SU-DHL-6 (cell line): Measurements from ENCODE around the gene SAPCD1.

ENCODE experiments used
- H2AFZ ChIP-seq: fragments of 200-600 bp; sonication (generic); 2 replicates; pipeline ENCODE4 v1.6.1; 2014; ENCODE audit warnings: low read depth, mild to moderate bottlenecking, moderate library complexity, mixed read lengths, antibody characterized with exemption, low read length; ENCODE audit not compliant: severe bottlenecking
- H3F3A ChIP-seq: fragments of 200-600 bp; shearing (Covaris generic); 2 replicates; pipeline ENCODE4 v1.6.0; 2016; ENCODE audit warnings: antibody characterized with exemption, mild to moderate bottlenecking; ENCODE audit not compliant: insufficient read depth
- H3K27ac ChIP-seq: fragments of 200-600 bp; sonication (generic); 2 replicates; pipeline ENCODE4 v1.5.1; 2016; ENCODE audit warnings: low read depth, mild to moderate bottlenecking, low read length, moderate library complexity, mixed read lengths
- H3K27me3 ChIP-seq: fragments of 200-600 bp; sonication (generic), shearing (Covaris generic); 2 replicates; pipeline ENCODE4 v1.6.0; 2014; ENCODE audit warnings: mild to moderate bottlenecking, low read length
- H3K36me3 ChIP-seq: fragments of 200-600 bp; sonication (generic); 2 replicates; pipeline ENCODE4 v1.6.1; 2014; ENCODE audit warnings: mild to moderate bottlenecking, low read length, mixed read lengths
- H3K4me2 ChIP-seq: fragments of 300-600, 200-600 bp; shearing (Covaris generic), sonication (generic); 2 replicates; pipeline ENCODE4 v1.6.0; 2014; ENCODE audit warnings: low read length, low read depth, mild to moderate bottlenecking; ENCODE audit not compliant: poor library complexity, severe bottlenecking
- H3K4me3 ChIP-seq: fragments of 200-600 bp; sonication (generic); 2 replicates; pipeline ENCODE4 v1.5.1; 2014; ENCODE audit warnings: antibody characterized with exemption, low read length, mild to moderate bottlenecking, mixed read lengths; ENCODE audit not compliant: insufficient read depth, poor library complexity, severe bottlenecking
- H3K79me2 ChIP-seq: fragments of 200-600 bp; sonication (generic); 2 replicates; pipeline ENCODE4 v1.6.1; 2014; ENCODE audit warnings: mild to moderate bottlenecking, low read length, moderate library complexity; ENCODE audit not compliant: insufficient read depth
- H3K9ac ChIP-seq: fragments of 200-600 bp; sonication (generic); 2 replicates; pipeline ENCODE4 v1.7.0; 2014; ENCODE audit warnings: mild to moderate bottlenecking, low read length
- H3K9me2 ChIP-seq: fragments of 200-600 bp; sonication (generic); replicated peaks from 2 replicates; pipeline ENCODE4 v1.6.1; 2014; ENCODE audit warnings: low read length; ENCODE audit not compliant: insufficient read depth
- H3K9me3 ChIP-seq: fragments of 200-600 bp; sonication (generic); 2 replicates; pipeline ENCODE4 v1.6.1; 2014; ENCODE audit warnings: low read length, mixed read lengths; ENCODE audit not compliant: insufficient read depth
- H4K20me1 ChIP-seq: fragments of 200-600 bp; sonication (generic); 2 replicates; pipeline ENCODE4 v1.6.1; 2014; ENCODE audit warnings: low read depth, mild to moderate bottlenecking, antibody characterized with exemption, low read length, moderate library complexity, mixed read lengths
- EZH2phosphoT487 ChIP-seq: fragments of 200-600 bp; sonication (generic), shearing (Covaris generic); conservative IDR thresholded peaks from 2 replicates; pipeline ENCODE4 v1.6.1; 2018; ENCODE audit warnings: mild to moderate bottlenecking, antibody characterized with exemption, low read length, moderate library complexity, mixed read lengths
- TF ChIP-seq, protein P1 (sequence below): fragments of 200-600 bp; sonication (generic); IDR thresholded peaks from one replicate; pipeline ENCODE4 v1.5.1; 2017; ENCODE audit warnings: antibody characterized with exemption, mild to moderate bottlenecking, low read length, moderate library complexity; ENCODE audit not compliant: insufficient read depth, poor library complexity, severe bottlenecking

Gene SAPCD1

DNA sequence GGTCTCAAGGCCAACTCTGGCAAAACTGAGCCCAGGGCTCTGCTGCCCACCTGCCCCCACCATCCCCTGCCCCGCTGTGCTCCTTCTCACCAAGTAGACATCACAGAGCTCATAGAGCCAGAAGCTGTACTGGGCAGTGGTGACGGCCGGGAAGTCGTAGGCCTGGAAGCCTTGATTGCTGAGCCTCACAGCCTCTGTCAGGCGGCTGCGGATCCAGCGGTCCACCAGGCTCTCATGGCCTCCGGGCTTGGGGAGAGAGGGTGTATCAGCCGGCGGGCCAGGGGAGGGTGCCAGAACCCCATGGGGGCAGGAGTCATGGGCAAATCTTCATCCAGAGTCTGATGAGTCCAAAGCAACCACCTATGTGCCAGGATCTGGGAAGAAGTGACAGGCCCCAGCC, 17.5 kb downstream of the SAPCD1 start:
- Histone ChIP-seq H3K27me3 (no peaks in the 10 kb centered on the region), H3K9ac (no peak overlapping the region), H3K79me2 (no peaks in the 10 kb centered on the region), H3K9me3 (no peaks in the 10 kb centered on the region), H3K27ac (no peak overlapping the region), H3K9me2 (no peaks in the 10 kb centered on the region), H3F3A (no peaks in the 10 kb centered on the region; the same call in 1 of the 2 replicates), H4K20me1 (no peaks in the 10 kb centered on the region), H3K36me3 (peaks cover 4% of the 10 kb centered on the region; the same call in 1 of the 2 replicates), H3K4me2 (no peak overlapping the region), H2AFZ (no peak overlapping the region), H3K4me3 (no peak overlapping the region)
- no peak for TF ChIP-seq EZH2phosphoT487
- TF ChIP-seq, protein P1, sequence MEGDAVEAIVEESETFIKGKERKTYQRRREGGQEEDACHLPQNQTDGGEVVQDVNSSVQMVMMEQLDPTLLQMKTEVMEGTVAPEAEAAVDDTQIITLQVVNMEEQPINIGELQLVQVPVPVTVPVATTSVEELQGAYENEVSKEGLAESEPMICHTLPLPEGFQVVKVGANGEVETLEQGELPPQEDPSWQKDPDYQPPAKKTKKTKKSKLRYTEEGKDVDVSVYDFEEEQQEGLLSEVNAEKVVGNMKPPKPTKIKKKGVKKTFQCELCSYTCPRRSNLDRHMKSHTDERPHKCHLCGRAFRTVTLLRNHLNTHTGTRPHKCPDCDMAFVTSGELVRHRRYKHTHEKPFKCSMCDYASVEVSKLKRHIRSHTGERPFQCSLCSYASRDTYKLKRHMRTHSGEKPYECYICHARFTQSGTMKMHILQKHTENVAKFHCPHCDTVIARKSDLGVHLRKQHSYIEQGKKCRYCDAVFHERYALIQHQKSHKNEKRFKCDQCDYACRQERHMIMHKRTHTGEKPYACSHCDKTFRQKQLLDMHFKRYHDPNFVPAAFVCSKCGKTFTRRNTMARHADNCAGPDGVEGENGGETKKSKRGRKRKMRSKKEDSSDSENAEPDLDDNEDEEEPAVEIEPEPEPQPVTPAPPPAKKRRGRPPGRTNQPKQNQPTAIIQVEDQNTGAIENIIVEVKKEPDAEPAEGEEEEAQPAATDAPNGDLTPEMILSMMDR: no peak

DNA sequence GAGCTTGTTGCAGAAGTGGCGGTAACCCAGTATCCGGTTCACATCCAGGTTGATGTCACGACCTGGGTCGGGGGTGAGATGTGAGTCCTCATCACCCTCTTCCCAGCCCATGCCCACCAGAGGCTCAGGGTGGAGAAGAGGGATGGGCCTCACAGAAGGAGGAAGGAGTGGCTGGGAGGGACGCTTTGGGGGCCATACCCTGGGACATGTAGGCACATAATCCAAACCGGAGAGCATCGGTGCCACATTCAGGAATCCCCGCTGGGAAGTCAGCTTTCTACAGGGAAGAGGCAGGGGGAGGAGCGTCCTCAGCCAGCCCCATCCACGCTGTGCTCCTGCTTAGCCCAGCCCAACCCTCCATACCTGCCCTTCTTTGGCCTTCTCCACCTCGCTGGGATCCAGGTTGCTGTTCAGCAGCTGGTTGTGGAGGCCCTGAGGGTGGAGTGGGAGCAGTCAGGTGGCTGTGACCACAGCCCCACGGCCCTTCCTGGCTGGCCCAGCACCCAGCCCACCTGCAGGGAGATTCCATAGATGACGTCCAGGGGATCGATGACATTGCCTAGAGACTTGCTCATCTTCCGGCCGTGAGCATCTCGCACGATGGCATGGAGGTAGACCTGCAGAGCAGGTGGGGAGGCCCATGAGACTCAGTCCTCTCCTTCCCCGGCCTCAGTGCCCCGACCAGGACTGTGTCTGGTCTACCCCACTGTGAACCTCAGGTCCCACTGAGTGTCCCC, 18.2 kb downstream of the SAPCD1 start:
- Histone ChIP-seq H3K36me3 (peaks cover 4% of the 10 kb centered on the region; the same call in 1 of the 2 replicates), H3K9me2 (no peaks in the 10 kb centered on the region), H3K4me3 (no peak overlapping the region), H4K20me1 (no peaks in the 10 kb centered on the region), H3K27ac (no peak overlapping the region), H3K27me3 (no peaks in the 10 kb centered on the region), H3K9me3 (no peaks in the 10 kb centered on the region), H3F3A (no peaks in the 10 kb centered on the region; the same call in 1 of the 2 replicates), H2AFZ (no peak overlapping the region), H3K79me2 (no peaks in the 10 kb centered on the region), H3K4me2 (no peak overlapping the region), H3K9ac (no peak overlapping the region)
- TF ChIP-seq, protein P1: no peak
- TF ChIP-seq EZH2phosphoT487: no peak

DNA sequence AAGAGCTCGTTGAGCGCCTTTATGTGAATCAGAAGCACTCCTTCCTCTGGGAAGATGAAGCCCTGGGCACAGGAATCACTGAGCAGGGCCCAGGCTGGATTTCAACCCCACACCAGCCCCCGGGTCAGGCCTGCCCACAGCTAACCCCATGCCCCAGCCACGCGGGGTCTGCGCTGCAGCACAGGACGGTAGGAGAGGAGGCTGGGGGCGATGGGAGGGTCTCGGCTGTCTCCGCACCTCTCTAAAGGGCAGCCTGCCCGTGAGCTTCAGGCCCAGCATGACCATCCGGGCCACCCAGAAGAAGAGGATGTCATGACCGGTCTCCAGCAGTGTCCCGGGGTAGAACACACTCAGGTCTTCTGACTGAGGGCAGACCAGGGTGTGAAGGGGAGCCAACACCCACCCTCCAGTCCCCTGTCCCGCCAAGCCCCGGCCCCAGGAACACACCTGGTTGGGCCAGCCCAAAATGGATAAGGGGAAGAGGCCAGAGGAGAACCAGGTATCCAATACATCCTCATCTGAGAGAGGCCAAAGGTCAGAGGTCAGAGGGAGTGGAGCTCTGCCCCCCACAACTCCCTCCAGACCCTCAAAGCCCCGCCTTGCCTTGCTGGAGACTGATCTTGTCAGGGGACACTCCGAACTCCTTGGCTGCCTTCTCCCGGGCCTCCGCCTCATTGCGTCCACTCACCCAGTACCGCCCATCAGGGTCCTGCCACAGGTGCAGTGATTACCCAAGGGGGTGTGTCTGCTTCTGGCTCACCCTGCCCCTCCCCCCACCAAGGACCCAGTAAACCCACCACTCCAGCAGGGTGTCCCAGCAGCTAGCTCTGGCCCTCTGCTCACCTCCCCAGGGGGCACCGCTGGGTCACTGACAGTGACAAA, 19.0 kb downstream of the SAPCD1 start:
- H3K27ac ChIP-seq: no peak overlapping the region
- no peaks in the 10 kb centered on the region for H3K9me2 ChIP-seq
- H3K9me3 ChIP-seq: no peaks in the 10 kb centered on the region
- peaks cover 5% of the 10 kb centered on the region; the same call in 1 of the 2 replicates for H3K36me3 ChIP-seq
- no peaks in the 10 kb centered on the region for H4K20me1 ChIP-seq
- H3K27me3 ChIP-seq: no peaks in the 10 kb centered on the region
- no peaks in the 10 kb centered on the region for H3K79me2 ChIP-seq
- no peak overlapping the region for H3K9ac ChIP-seq
- no peaks in the 10 kb centered on the region; the same call in 1 of the 2 replicates for H3F3A ChIP-seq
- H3K4me3 ChIP-seq: no peak overlapping the region
- no peak overlapping the region for H3K4me2 ChIP-seq
- no peak overlapping the region for H2AFZ ChIP-seq
- TF ChIP-seq, protein P1: no peak
- TF ChIP-seq EZH2phosphoT487: no peak
